T-cell (primary cell): ENCODE measurements around the gene AADAC. TPM values are rescaled to one million over a fixed set of nuclear protein-coding genes. Genes with fewer than 3 reads are reported as not detected.
"Not testable (repeated sequence)": the region's sequence is repeated elsewhere in the genome, so short reads cannot be mapped to it uniquely, and the experiment has no call there.

Source experiments
- ATAC-seq, 4 experiments: fragments of 200-7000 bp in 3 of 4; fragments of 150-1000 bp in 1 of 4; cut with Tn5 transposase; replicated peaks in 1 of 4; 1 replicate in 3 of 4; 2 replicates in 1 of 4; pipeline ENCODE4 v1.10.0; 2021; ENCODE audit warnings: moderate library complexity in 3 of 4, mild to moderate bottlenecking in 2 of 4, moderate number of reproducible peaks in 1 of 4
- CTCF ChIA-PET, 2 donors: fragments of 300-600 bp; sonication (Branson Sonifier 250); formaldehyde crosslinking; loops; one replicate each; lab custom pipeline; 2022; ENCODE audit warnings: antibody characterized with exemption in 2 of 2; lab: Charles Lee
- POLR2A ChIA-PET, 2 donors: fragments of 300-600 bp; sonication (Branson Sonifier 250); formaldehyde crosslinking; loops; one replicate each; lab custom pipeline; 2022; ENCODE audit warnings: antibody characterized with exemption in 2 of 2; lab: Charles Lee
- DNase-seq, 35 experiments: peaks; one replicate each; pipeline versions ENCODE4 v3.0.0 to v3.0.0-alpha.2; 2013 to 2023
- H3K27ac ChIP-seq: one replicate; pipeline ENCODE4 v1.5.1; 2013; ENCODE audit warnings: low read length
- H3K27me3 ChIP-seq, 2 experiments: replicated peaks in 1 of 2; 1 replicate in 1 of 2; 2 replicates in 1 of 2; pipeline versions ENCODE4 v1.6.1 to v1.7.0; 2013; ENCODE audit warnings: low read length in 1 of 2, mixed read lengths in 1 of 2; ENCODE audit not compliant: control insufficient read depth in 2 of 2, insufficient read depth in 2 of 2; ENCODE audit errors: extremely low read depth in 1 of 2
- H3K36me3 ChIP-seq, 2 donors: 1 replicate in 1 of 2; 2 replicates in 1 of 2; pipeline versions ENCODE4 v1.6.1 to v1.7.0; 2013; ENCODE audit warnings: low read length in 1 of 2; ENCODE audit not compliant: control insufficient read depth in 2 of 2, insufficient read depth in 1 of 2; ENCODE audit errors: extremely low read depth in 1 of 2
- H3K4me1 ChIP-seq, 2 experiments: 1 replicate in 1 of 2; 2 replicates in 1 of 2; pipeline versions ENCODE4 v1.6.1 to v1.7.0; 2013; ENCODE audit warnings: low read length in 2 of 2, mixed read lengths in 1 of 2; ENCODE audit not compliant: insufficient read depth in 2 of 2, control insufficient read depth in 1 of 2; ENCODE audit errors: extremely low read depth in 1 of 2
- H3K4me3 ChIP-seq, 2 donors: 1 replicate in 1 of 2; 2 replicates in 1 of 2; pipeline versions ENCODE4 v1.5.1 to v1.7.0; 2013; ENCODE audit warnings: mild to moderate bottlenecking in 2 of 2, low read length in 1 of 2, moderate library complexity in 1 of 2; ENCODE audit not compliant: control insufficient read depth in 1 of 2; ENCODE audit errors: extremely low read depth in 1 of 2
- H3K9me3 ChIP-seq: 2 replicates; pipeline ENCODE4 v1.7.0; 2013
- H3K27ac Mint-ChIP-seq, 2 donors: one replicate each; pipeline ENCODE4 v1.8.0; 2020 to 2021; ENCODE audit warnings: mild to moderate bottlenecking in 2 of 2, mixed read lengths in 2 of 2
- H3K27me3 Mint-ChIP-seq, 2 donors: one replicate each; pipeline ENCODE4 v1.8.0; 2021 to 2022; ENCODE audit warnings: mixed read lengths in 2 of 2
- H3K36me3 Mint-ChIP-seq: one replicate; pipeline ENCODE4 v1.8.0; 2021; ENCODE audit warnings: mixed read lengths
- H3K4me1 Mint-ChIP-seq, 3 donors: one replicate each; pipeline ENCODE4 v1.8.0; 2020 to 2022; ENCODE audit warnings: mixed read lengths in 3 of 3, mild to moderate bottlenecking in 1 of 3
- H3K4me3 Mint-ChIP-seq, 3 donors: one replicate each; pipeline ENCODE4 v1.8.0; 2020 to 2022; ENCODE audit warnings: mild to moderate bottlenecking in 3 of 3, mixed read lengths in 3 of 3, moderate library complexity in 3 of 3
- H3K9me3 Mint-ChIP-seq, 3 donors: one replicate each; pipeline ENCODE4 v1.8.0; 2020 to 2022; ENCODE audit warnings: mixed read lengths in 3 of 3
- WGBS: methylation state at CpG from one replicate; pipeline ENCODE4 v1.1.5; 2013; ENCODE audit warnings: missing lambda C conversion rate; ENCODE audit not compliant: insufficient coverage; 5-methylcytosine and 5-hydroxymethylcytosine counted together
- total RNA-seq, 35 experiments: library from RNA in 6 of 35; stranded (reverse) in 6 of 35; fragments of 120-200 nt in 1 of 35; gene quantifications; one replicate each; pipeline versions ENCODE4 v1.2.1 to v1.2.4 and lab custom pipeline; 2013 to 2026

The AADAC gene, protein sequence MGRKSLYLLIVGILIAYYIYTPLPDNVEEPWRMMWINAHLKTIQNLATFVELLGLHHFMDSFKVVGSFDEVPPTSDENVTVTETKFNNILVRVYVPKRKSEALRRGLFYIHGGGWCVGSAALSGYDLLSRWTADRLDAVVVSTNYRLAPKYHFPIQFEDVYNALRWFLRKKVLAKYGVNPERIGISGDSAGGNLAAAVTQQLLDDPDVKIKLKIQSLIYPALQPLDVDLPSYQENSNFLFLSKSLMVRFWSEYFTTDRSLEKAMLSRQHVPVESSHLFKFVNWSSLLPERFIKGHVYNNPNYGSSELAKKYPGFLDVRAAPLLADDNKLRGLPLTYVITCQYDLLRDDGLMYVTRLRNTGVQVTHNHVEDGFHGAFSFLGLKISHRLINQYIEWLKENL
- total RNA-seq (under 1 TPM in 3 of 5 donors, not detected in 2; 0.20 to 0.38 (median 0.25) TPM), total RNA-seq (lab: John Stamatoyannopoulos, UW) (0 reads per million in 29 experiments)
- not detected for total RNA-seq (2013)

GRCh38 chr3:151813799-151814198 is at the start of gene AADAC:
TSS of gene AADAC (plus strand) at chr3:151814116. CDS start at chr3:151814163, 47 bp downstream.
- POLR2A ChIA-PET, result no interaction called here
- H3K27me3 Mint-ChIP-seq, result peaks cover 8 to 13% of the 10 kb centered on the region in 2 donors
- CTCF ChIA-PET, result no interaction called here
- no peak for ATAC-seq
- H3K4me1 ChIP-seq, result no peaks in the 10 kb centered on the region
- H3K36me3 Mint-ChIP-seq, result no peaks in the 10 kb centered on the region
- no peak for DNase-seq
- peaks cover 0 to 2% of the 10 kb centered on the region in 2 experiments for H3K27me3 ChIP-seq
- no CpG with 5 or more reads among the region's 4 CpGs for WGBS
- H3K4me1 Mint-ChIP-seq, result no peaks in the 10 kb centered on the region
- no peaks in the 10 kb centered on the region for H3K36me3 ChIP-seq
- no peak within 1 kb of the TSS for H3K4me3 Mint-ChIP-seq
- H3K27ac Mint-ChIP-seq, result no peak within 1 kb of the TSS
- no peak within 1 kb of the TSS for H3K27ac ChIP-seq
- no peaks in the 10 kb centered on the region for H3K9me3 ChIP-seq
- H3K4me3 ChIP-seq, result no peak within 1 kb of the TSS
- H3K9me3 Mint-ChIP-seq, result peaks cover 0 to 2% (median 0%) of the 10 kb centered on the region in 3 donors

DNA sequence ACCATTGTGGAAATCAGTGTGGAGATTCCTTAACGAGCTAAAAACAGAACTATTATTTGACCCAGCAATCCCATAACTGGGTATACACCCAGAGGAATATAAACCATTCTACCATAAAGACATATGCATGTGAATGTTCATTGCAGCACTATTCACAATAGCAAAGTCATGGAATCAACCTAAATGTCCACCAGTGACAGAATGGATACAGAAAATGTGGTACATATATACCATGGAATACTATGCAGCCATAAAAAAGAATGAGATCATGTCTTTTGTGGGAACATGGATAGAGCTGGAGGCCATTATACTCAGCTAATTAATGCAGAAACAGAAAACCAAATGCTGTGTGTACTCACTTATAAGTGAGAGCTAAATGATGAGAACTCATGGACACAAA is 49.2 kb upstream of the AADAC start:
- H3K27me3 Mint-ChIP-seq, H3K36me3 ChIP-seq, H3K4me3 ChIP-seq, H3K4me1 Mint-ChIP-seq, H3K4me1 ChIP-seq, ATAC-seq, H3K9me3 ChIP-seq, H3K27me3 ChIP-seq, H3K4me3 Mint-ChIP-seq, H3K27ac ChIP-seq, H3K36me3 Mint-ChIP-seq, DNase-seq, H3K9me3 Mint-ChIP-seq, H3K27ac Mint-ChIP-seq: not testable (repeated sequence)
- ChIA-PET CTCF (interaction anchor here in 1 of 2 donors (0.6 kb wide), 1 partner anchor 196 kb away, joined by 5 read pairs; no protein-coding TSS in a partner anchor), POLR2A (interaction anchor here in 1 of 2 donors (0.6 kb wide), 1 partner anchor 939 kb away, joined by 4 read pairs; no protein-coding TSS in a partner anchor)
- no CpG with 5 or more reads among the region's 1 CpG for WGBS

DNA sequence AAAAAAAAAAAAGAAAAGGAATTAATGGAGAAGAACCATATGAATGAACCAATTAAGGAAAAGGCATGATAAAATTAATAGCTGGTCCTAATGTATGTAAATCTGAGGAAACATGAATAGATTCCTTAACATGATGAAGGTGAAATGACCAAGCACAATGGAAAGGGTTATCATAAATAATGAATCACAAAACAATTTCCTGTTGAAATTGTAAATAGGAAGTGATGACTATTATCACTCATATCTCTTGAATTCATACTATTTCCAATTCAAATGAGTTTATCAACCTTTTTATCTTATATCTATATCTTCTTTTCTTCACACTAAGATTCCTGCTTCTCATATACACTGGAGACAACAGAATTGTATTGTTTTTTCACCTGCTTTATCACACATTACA is 48.2 kb upstream of the AADAC start:
- no peak overlapping the region for H3K27ac ChIP-seq
- H3K27me3 ChIP-seq, result peaks cover 0 to 3% of the 10 kb centered on the region in 2 experiments
- no peaks in the 10 kb centered on the region for H3K9me3 Mint-ChIP-seq
- H3K4me1 Mint-ChIP-seq, result no peaks in the 10 kb centered on the region
- ChIA-PET POLR2A (interaction anchor here in 1 of 2 donors (0.5 kb wide), 1 partner anchor 574 kb away, joined by 9 read pairs; no protein-coding TSS in a partner anchor), CTCF (interaction anchor here in 1 of 2 donors (0.6 kb wide), 1 partner anchor 110 kb away, joined by 4 read pairs; no protein-coding TSS in a partner anchor)
- H3K27ac Mint-ChIP-seq, result no peak overlapping the region
- H3K4me3 ChIP-seq, result no peak overlapping the region
- H3K36me3 Mint-ChIP-seq, result no peaks in the 10 kb centered on the region
- H3K4me1 ChIP-seq, result no peaks in the 10 kb centered on the region
- no peaks in the 10 kb centered on the region for H3K36me3 ChIP-seq
- peaks cover 0 to 3% of the 10 kb centered on the region in 2 donors for H3K27me3 Mint-ChIP-seq
- H3K4me3 Mint-ChIP-seq, result no peak overlapping the region
- no peak for ATAC-seq
- no peak for DNase-seq
- no peaks in the 10 kb centered on the region for H3K9me3 ChIP-seq

DNA sequence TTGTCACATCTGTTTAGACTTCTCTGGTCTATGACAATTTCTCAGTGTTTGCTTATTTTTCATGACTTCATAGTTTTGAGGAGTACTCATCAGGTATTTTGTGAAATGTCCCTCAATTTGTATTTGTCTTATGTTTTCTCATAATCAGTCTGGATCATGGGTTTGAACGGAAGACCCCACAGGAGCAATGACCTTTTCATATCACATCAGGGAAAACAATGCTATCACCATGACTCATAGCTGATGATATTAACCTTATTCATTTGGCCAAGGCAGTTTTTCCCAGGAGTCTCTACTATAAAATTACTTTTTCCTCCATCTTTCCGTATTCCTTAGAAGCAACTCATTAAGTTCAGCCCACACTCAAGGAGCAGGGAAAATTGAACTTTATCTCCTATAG is 47.5 kb upstream of the AADAC start:
- no peak for ATAC-seq
- WGBS, result no CpG with 5 or more reads among the region's 2 CpGs
- no peak for DNase-seq
- Mint-ChIP-seq H3K9me3 (no peaks in the 10 kb centered on the region), H3K36me3 (no peaks in the 10 kb centered on the region), H3K27me3 (peaks cover 0 to 3% of the 10 kb centered on the region in 2 donors), H3K4me3 (no peak overlapping the region), H3K27ac (no peak overlapping the region), H3K4me1 (no peaks in the 10 kb centered on the region)
- no peak overlapping the region for H3K4me3 ChIP-seq
- H3K36me3 ChIP-seq, result no peaks in the 10 kb centered on the region
- H3K27me3 ChIP-seq, result peaks cover 0 to 3% of the 10 kb centered on the region in 2 experiments
- no peak overlapping the region for H3K27ac ChIP-seq
- no peaks in the 10 kb centered on the region for H3K4me1 ChIP-seq
- H3K9me3 ChIP-seq, result no peaks in the 10 kb centered on the region
- CTCF ChIA-PET, result no interaction called here
- POLR2A ChIA-PET, result interaction anchor here in 1 of 2 donors (0.7 kb wide), 1 partner anchor 19 kb away, joined by 5 read pairs; no protein-coding TSS in a partner anchor

DNA sequence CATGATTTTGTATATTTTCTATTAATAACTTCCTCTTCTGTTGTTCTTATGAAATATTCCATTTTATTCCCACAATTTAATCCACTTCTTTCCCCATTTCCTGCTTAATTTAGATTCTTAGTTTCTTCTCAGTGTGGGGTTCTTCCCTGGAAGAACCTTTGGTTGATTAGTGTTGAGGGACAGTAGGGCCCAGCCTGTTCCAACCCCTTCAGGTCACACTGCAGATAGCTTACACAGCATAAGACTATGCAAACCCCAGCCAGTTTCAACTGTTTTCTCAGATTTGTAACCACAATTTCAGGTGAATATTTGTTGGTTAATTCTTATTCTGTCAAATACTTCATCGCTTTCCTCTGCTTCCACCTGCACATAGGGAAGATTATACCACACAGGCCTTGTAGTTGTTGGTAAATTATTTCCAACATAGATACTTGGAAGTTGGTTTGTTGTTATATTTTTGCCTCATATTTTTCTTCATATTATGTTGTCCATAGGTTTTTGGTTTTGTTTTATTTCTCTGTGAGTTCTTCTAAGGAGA is 45.5 kb upstream of the AADAC start:
- H3K4me1 ChIP-seq, result no peaks in the 10 kb centered on the region
- WGBS, result no CpG with 5 or more reads among the region's 1 CpG
- no peaks in the 10 kb centered on the region for H3K36me3 Mint-ChIP-seq
- H3K27me3 ChIP-seq, result peaks cover 0 to 7% of the 10 kb centered on the region in 2 experiments
- no peak overlapping the region for H3K27ac ChIP-seq
- H3K9me3 ChIP-seq, result no peaks in the 10 kb centered on the region
- CTCF ChIA-PET, result interaction anchor here in 1 of 2 donors (0.6 kb wide), 1 partner anchor 1961 kb away, joined by 3 read pairs; no protein-coding TSS in a partner anchor
- no peak for DNase-seq
- ATAC-seq, result no peak
- no peaks in the 10 kb centered on the region for H3K4me1 Mint-ChIP-seq
- H3K27me3 Mint-ChIP-seq, result peaks cover 3% of the 10 kb centered on the region in 2 donors
- H3K27ac Mint-ChIP-seq, result no peak overlapping the region
- H3K4me3 Mint-ChIP-seq, result no peak overlapping the region
- H3K36me3 ChIP-seq, result no peaks in the 10 kb centered on the region
- no peak overlapping the region for H3K4me3 ChIP-seq
- no peaks in the 10 kb centered on the region for H3K9me3 Mint-ChIP-seq
- POLR2A ChIA-PET, result no interaction called here

GRCh38 chr3:151769175-151769574 is 44.7 kb upstream of the AADAC start:
- ChIA-PET POLR2A (no interaction called here), CTCF (interaction anchor here in 1 of 2 donors (0.6 kb wide), 1 partner anchor 1962 kb away, joined by 3 read pairs; no protein-coding TSS in a partner anchor)
- no CpG with 5 or more reads among the region's 2 CpGs for WGBS
- no peaks in the 10 kb centered on the region for H3K9me3 ChIP-seq
- Mint-ChIP-seq H3K9me3 (no peaks in the 10 kb centered on the region), H3K27me3 (peaks cover 3% of the 10 kb centered on the region in 2 donors), H3K4me1 (no peaks in the 10 kb centered on the region), H3K36me3 (no peaks in the 10 kb centered on the region), H3K27ac (no peak overlapping the region), H3K4me3 (no peak overlapping the region)
- DNase-seq (no peak), ATAC-seq (no peak)
- no peak overlapping the region for H3K4me3 ChIP-seq
- H3K27me3 ChIP-seq, result peaks cover 0 to 7% of the 10 kb centered on the region in 2 experiments
- no peaks in the 10 kb centered on the region for H3K4me1 ChIP-seq
- H3K36me3 ChIP-seq, result no peaks in the 10 kb centered on the region
- no peak overlapping the region for H3K27ac ChIP-seq
